Keratinocyte (primary cell): ENCODE data around the gene WARS2. TPM values are rescaled to one million over a fixed set of nuclear protein-coding genes. Genes with fewer than 3 reads are reported as not detected.

Experiments
- DNase-seq: peaks from one replicate; pipeline ENCODE4 v3.0.0-alpha.2; 2011; ENCODE audit warnings: low read depth, missing footprints, low spot score
- FAIRE-seq: peaks from 2 replicates; lab custom pipeline; 2011; peaks lifted over from hg19 to GRCh38; lab: Jason Lieb, UNC
- H2AFZ ChIP-seq: 2 replicates; pipeline ENCODE4 v1.6.0; 2012; ENCODE audit warnings: low read length, control low read depth, inconsistent platforms; ENCODE audit not compliant: control insufficient read depth
- H3K27ac ChIP-seq: 2 replicates; pipeline ENCODE4 v1.5.1; 2011; ENCODE audit warnings: low read length; ENCODE audit not compliant: control insufficient read depth, insufficient read depth
- H3K27me3 ChIP-seq: 3 replicates; pipeline ENCODE4 v1.6.0; 2011; ENCODE audit warnings: low read length; ENCODE audit not compliant: control insufficient read depth, insufficient read depth; ENCODE audit errors: extremely low read depth
- H3K36me3 ChIP-seq, 2 experiments: 2 replicates in 1 of 2; 3 replicates in 1 of 2; pipeline ENCODE4 v1.5.1; 2011; ENCODE audit warnings: low read length in 2 of 2, mild to moderate bottlenecking in 1 of 2; ENCODE audit not compliant: control insufficient read depth in 2 of 2, insufficient read depth in 2 of 2; ENCODE audit errors: extremely low read depth in 1 of 2
- H3K4me1 ChIP-seq: 3 replicates; pipeline ENCODE4 v1.5.1; 2011; ENCODE audit warnings: low read length; ENCODE audit not compliant: control insufficient read depth, insufficient read depth; ENCODE audit errors: extremely low read depth
- H3K4me2 ChIP-seq: 3 replicates; pipeline ENCODE4 v1.6.0; 2011; ENCODE audit warnings: low read depth, low read length; ENCODE audit not compliant: control insufficient read depth, insufficient read depth; ENCODE audit errors: extremely low read depth
- H3K4me3 ChIP-seq, 3 experiments: fragments of 200-600 bp in 1 of 3; sonication (generic) in 1 of 3; 2 replicates in 2 of 3; 3 replicates in 1 of 3; pipeline ENCODE4 v1.5.1; 2011 to 2016; ENCODE audit warnings: low read length in 3 of 3, mild to moderate bottlenecking in 3 of 3, control low read depth in 2 of 3, inconsistent platforms in 1 of 3, low read depth in 1 of 3, mixed read lengths in 1 of 3, mixed run types in 1 of 3, moderate library complexity in 1 of 3; ENCODE audit not compliant: control insufficient read depth in 2 of 3, insufficient read depth in 2 of 3; ENCODE audit errors: extremely low read depth in 1 of 3
- H3K79me2 ChIP-seq: 2 replicates; pipeline ENCODE4 v1.6.0; 2012; ENCODE audit warnings: low read length; ENCODE audit not compliant: control insufficient read depth, insufficient read depth
- H3K9ac ChIP-seq: 3 replicates; pipeline ENCODE4 v1.6.0; 2011; ENCODE audit warnings: low read length; ENCODE audit not compliant: control insufficient read depth, insufficient read depth; ENCODE audit errors: extremely low read depth
- H3K9me1 ChIP-seq: 3 replicates; pipeline ENCODE4 v1.6.0; 2011; ENCODE audit warnings: low read length; ENCODE audit not compliant: control insufficient read depth, insufficient read depth; ENCODE audit errors: extremely low read depth
- H3K9me3 ChIP-seq: 2 replicates; pipeline ENCODE4 v1.5.1; 2012; ENCODE audit warnings: low read depth, low read length; ENCODE audit not compliant: control insufficient read depth
- H4K20me1 ChIP-seq: 3 replicates; pipeline ENCODE4 v1.6.0; 2011; ENCODE audit warnings: low read length; ENCODE audit not compliant: control insufficient read depth, insufficient read depth; ENCODE audit errors: extremely low read depth
- CTCF ChIP-seq, 3 experiments: IDR thresholded peaks in 1 of 3; conservative IDR thresholded peaks in 1 of 3; optimal IDR thresholded peaks in 1 of 3; 2 replicates in 2 of 3; 3 replicates in 1 of 3; pipeline versions ENCODE3 to v1.5.1; 2011; ENCODE audit warnings: low read length in 3 of 3, mild to moderate bottlenecking in 3 of 3, moderate library complexity in 2 of 3, control low read depth in 1 of 3, inconsistent platforms in 1 of 3; ENCODE audit not compliant: insufficient read depth in 2 of 3; ENCODE audit errors: extremely low read depth in 1 of 3
- EZH2 ChIP-seq: IDR thresholded peaks from one replicate; pipeline ENCODE4 v1.6.1; 2012; ENCODE audit warnings: inconsistent platforms, mild to moderate bottlenecking, low read length, moderate library complexity
- dilution Hi-C: fragments of 300-500 bp; cut with MboI; formaldehyde crosslinking; loops from one replicate; pipeline ENCODE4 v1.7.0; 2020; ENCODE audit warnings: low sequenced_read_pairs; ENCODE audit not compliant: extremely low pct_ligation_motif_present
- polyA plus RNA-seq, 5 experiments: library from polyadenylated mRNA; depleted of rRNA in 3 of 5; stranded (reverse) in 3 of 5; stranded (forward) in 1 of 5; unstranded in 1 of 5; fragments of >200 nt; gene quantifications; 1 replicate in 1 of 5; 2 replicates in 3 of 5; 3 replicates in 1 of 5; pipeline versions ENCODE4 v1.2.1 to v1.2.3, GENCODE V29; 2011 to 2012; ENCODE audit warnings: missing spikeins in 2 of 5, low read depth in 1 of 5, low replicate concordance in 1 of 5

WARS2 gene
- polyA plus RNA-seq, 1 donor (not counting 4 experiments of a cell fraction or from before 2014, with no cell fraction given), result 10.3 TPM

DNA sequence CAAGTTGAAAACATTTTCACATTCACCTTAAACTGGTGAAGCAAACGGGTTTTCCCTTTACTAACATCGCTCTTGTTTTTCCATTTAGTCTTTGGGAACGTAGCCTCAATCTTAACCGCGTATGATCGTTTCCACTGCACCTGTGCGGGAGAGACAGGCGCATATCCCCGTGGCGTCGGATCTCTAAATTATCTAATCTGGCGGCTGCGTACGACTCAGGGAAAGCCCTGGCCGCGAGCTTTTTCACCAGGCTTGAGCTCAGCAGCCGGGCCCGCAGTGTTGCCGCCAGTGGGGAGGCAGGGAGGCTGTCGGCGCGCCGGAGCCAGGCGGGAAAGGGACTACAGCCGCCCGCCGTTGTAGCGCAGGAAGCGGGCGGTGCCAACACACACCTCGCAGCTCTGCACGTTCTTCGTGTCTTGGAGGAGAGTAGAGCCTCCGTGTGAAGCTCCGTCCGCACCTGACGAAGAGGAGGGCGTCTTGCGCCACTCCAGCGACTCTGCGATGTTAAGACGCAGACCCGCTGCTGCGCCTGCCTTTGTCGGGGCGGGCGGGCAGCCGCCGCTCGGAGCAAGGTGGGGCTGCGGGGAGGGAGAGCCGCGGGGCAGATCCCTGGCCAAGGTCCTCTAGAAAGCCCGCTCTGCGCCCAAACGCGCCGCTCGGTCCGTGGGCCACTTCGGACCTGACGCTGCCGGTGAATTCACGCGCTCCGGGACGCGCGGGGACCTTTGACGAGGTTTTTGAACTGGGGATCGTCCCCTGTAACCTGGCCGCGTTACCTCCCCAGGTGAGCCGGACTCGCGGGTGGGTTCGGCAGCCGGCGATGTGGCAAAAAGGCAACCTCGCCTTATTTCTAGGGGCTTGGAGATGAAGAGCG, 133.8 kb downstream of the WARS2 start:
- TF ChIP-seq EZH2 (peak; percentile 80), CTCF (optimal IDR thresholded peaks at IDR 0.05 in 1 of 3, IDR thresholded peaks at IDR 0.05 in 1 of 3, conservative IDR thresholded peaks at IDR 0.05 in 1 of 3; ENCODE audit: extremely low read depth in 1 of 3, insufficient read depth in 2 of 3, low read length in 3 of 3) (no peak)
- H3K4me1 ChIP-seq, result peaks cover 22% of the 10 kb centered on the region
- H3K4me3 ChIP-seq, result peak overlapping the region in 1 of 3 experiments; percentile 8
- no peaks in the 10 kb centered on the region for H4K20me1 ChIP-seq
- dilution Hi-C loops, result no loop called here
- H3K79me2 ChIP-seq, result no peaks in the 10 kb centered on the region
- DNase-seq (no peak), FAIRE-seq (no peak)
- H3K9me3 ChIP-seq, result peaks cover 2% of the 10 kb centered on the region
- peak overlapping the region; percentile 36 for H3K4me2 ChIP-seq
- H3K9me1 ChIP-seq, result no peaks in the 10 kb centered on the region
- no peaks in the 10 kb centered on the region for H3K36me3 ChIP-seq
- peaks cover 54% of the 10 kb centered on the region for H3K27me3 ChIP-seq
- no peak overlapping the region for H3K27ac ChIP-seq
- no peak overlapping the region for H3K9ac ChIP-seq
- peak overlapping the region; percentile 27 for H2AFZ ChIP-seq

- Histone ChIP-seq H4K20me1 (no peaks in the 10 kb centered on the region), H3K9me3 (peaks cover 2% of the 10 kb centered on the region), H3K27ac (no peak overlapping the region), H3K9ac (no peak overlapping the region), H3K4me2 (no peak overlapping the region), H3K79me2 (no peaks in the 10 kb centered on the region), H3K9me1 (no peaks in the 10 kb centered on the region), H3K4me3 (no peak overlapping the region), H3K27me3 (peaks cover 59% of the 10 kb centered on the region), H3K4me1 (peaks cover 25% of the 10 kb centered on the region), H3K36me3 (no peaks in the 10 kb centered on the region), H2AFZ (no peak overlapping the region)
- DNase-seq (no peak), FAIRE-seq (no peak)
- TF ChIP-seq EZH2 (peak; percentile 53), CTCF (optimal IDR thresholded peaks at IDR 0.05 in 1 of 3, IDR thresholded peaks at IDR 0.05 in 1 of 3, conservative IDR thresholded peaks at IDR 0.05 in 1 of 3; ENCODE audit: extremely low read depth in 1 of 3, insufficient read depth in 2 of 3, low read length in 3 of 3) (no peak)
- dilution Hi-C loops, result no loop called here
These were observed 134.6 kb downstream of the WARS2 start for GRCh38 chr1:119005724-119006405.
